K562 (cell line): ENCODE data around the gene RWDD1. TPM values are rescaled to one million over a fixed set of nuclear protein-coding genes. Genes with fewer than 3 reads are reported as not detected.

ENCODE experiments used
- ATAC-seq: fragments of 200-7000 bp; cut with Tn5 transposase; 3 replicates; pipeline ENCODE4 v1.9.1; 2020; ENCODE audit warnings: moderate library complexity
- BruUV-seq: library from RNA; stranded (reverse); fragments of 400-500 nt; replicated peaks from 2 replicates; lab custom pipeline; 2021; lab: Mats Ljungman, UMichigan
- CTCF ChIA-PET: fragments of 300-600 bp; formaldehyde crosslinking; extraction: SDS; loops from one replicate; lab custom pipeline; 2021; ENCODE audit warnings: low intra/inter-chr PET ratio; lab: Yijun Ruan, JAX
- POLR2A ChIA-PET: fragments of 300-600, 350-650 bp; sonication (Branson Sonifier 250); formaldehyde crosslinking; extraction: SDS; loops from one replicate; lab custom pipeline; 2021; ENCODE audit warnings: antibody characterized with exemption, inconsistent platforms; lab: Yijun Ruan, JAX
- DNase-seq, 4 experiments: peaks; one replicate each; pipeline versions ENCODE4 v3.0.0 to v3.0.0-alpha.2; 2011 to 2018; ENCODE audit warnings: low spot score in 3 of 4, mixed read lengths in 3 of 4; ENCODE audit errors: extremely low read depth in 1 of 4
- FAIRE-seq: peaks from 2 replicates; lab custom pipeline; 2011; peaks lifted over from hg19 to GRCh38; lab: Jason Lieb, UNC
- H2AFZ ChIP-seq: 2 replicates; pipeline ENCODE4 v1.6.0; 2011; ENCODE audit warnings: low read depth, low read length, control low read depth, inconsistent platforms
- H3K27ac ChIP-seq: fragments of 200-600 bp; 3 replicates; pipeline ENCODE4 v1.8.0; 2011; ENCODE audit warnings: low read depth, mild to moderate bottlenecking, control low read depth, inconsistent platforms, low read length, moderate library complexity, mixed read lengths; ENCODE audit errors: extremely low read depth
- H3K27me3 ChIP-seq, 2 experiments: fragments of 300-600 bp in 1 of 2; 2 replicates in 1 of 2; 3 replicates in 1 of 2; pipeline versions ENCODE4 v1.6.0 to v1.8.0; 2011; ENCODE audit warnings: inconsistent platforms in 2 of 2, low read length in 2 of 2, mild to moderate bottlenecking in 1 of 2, mixed read lengths in 1 of 2, moderate library complexity in 1 of 2; ENCODE audit not compliant: control insufficient read depth in 2 of 2, insufficient read depth in 2 of 2
- H3K36me3 ChIP-seq: fragments of 300-600 bp; 3 replicates; pipeline ENCODE4 v1.8.0; 2011; ENCODE audit warnings: mild to moderate bottlenecking, low read length, inconsistent platforms; ENCODE audit not compliant: control insufficient read depth, insufficient read depth
- H3K4me1 ChIP-seq, 2 experiments: fragments of 200-600 bp in 1 of 2; replicated peaks in 1 of 2; 2 replicates in 1 of 2; 3 replicates in 1 of 2; pipeline versions ENCODE4 v1.5.1 to v1.8.0; 2011; ENCODE audit warnings: inconsistent platforms in 2 of 2, low read length in 2 of 2, mild to moderate bottlenecking in 1 of 2, mixed read lengths in 1 of 2, moderate library complexity in 1 of 2; ENCODE audit not compliant: control insufficient read depth in 2 of 2, insufficient read depth in 2 of 2
- H3K4me2 ChIP-seq: 2 replicates; pipeline ENCODE4 v1.6.1; 2011; ENCODE audit warnings: low read length, control low read depth, inconsistent platforms, mixed read lengths; ENCODE audit not compliant: insufficient read depth
- H3K4me3 ChIP-seq: fragments of 200-600 bp; sonication (generic), shearing (Covaris generic); 2 replicates; pipeline ENCODE4 v1.5.1; 2016; ENCODE audit warnings: control low read depth, inconsistent platforms
- H3K79me2 ChIP-seq: fragments of 200-600 bp; 3 replicates; pipeline ENCODE4 v1.8.0; 2011; ENCODE audit warnings: low read length, inconsistent platforms; ENCODE audit not compliant: control insufficient read depth, insufficient read depth
- H3K9ac ChIP-seq, 2 experiments: 2 replicates each; pipeline versions ENCODE4 v1.6.0 to v1.6.1; 2011; ENCODE audit warnings: low read depth in 2 of 2, low read length in 2 of 2, control low read depth in 1 of 2, inconsistent platforms in 1 of 2, mild to moderate bottlenecking in 1 of 2, mixed read lengths in 1 of 2; ENCODE audit not compliant: insufficient read depth in 1 of 2
- H3K9me1 ChIP-seq: one replicate; pipeline ENCODE4 v1.6.0; 2011; ENCODE audit warnings: inconsistent platforms, mild to moderate bottlenecking, low read length, moderate library complexity; ENCODE audit not compliant: control insufficient read depth, insufficient read depth
- H3K9me3 ChIP-seq: replicated peaks from 2 replicates; pipeline ENCODE4 v1.5.1; 2011; ENCODE audit warnings: low read depth, low read length, inconsistent platforms; ENCODE audit not compliant: control insufficient read depth, insufficient read depth
- H4K20me1 ChIP-seq: replicated peaks from 2 replicates; pipeline ENCODE4 v1.6.1; 2011; ENCODE audit warnings: low read length, inconsistent platforms, mixed read lengths; ENCODE audit not compliant: control insufficient read depth, insufficient read depth
- ARID1B ChIP-seq: fragments of 450-650 bp; IDR thresholded peaks from 2 replicates; pipeline ENCODE4 v1.6.1; 2016; ENCODE audit warnings: antibody characterized with exemption, mild to moderate bottlenecking, inconsistent platforms
- CBFB ChIP-seq: sonication (generic); formaldehyde crosslinking; IDR thresholded peaks from 2 replicates; pipeline ENCODE4 v1.4.0; 2020; ENCODE audit warnings: mild to moderate bottlenecking, missing genetic modification reagents
- CHD4 ChIP-seq: fragments of 200-600 bp; sonication (generic); IDR thresholded peaks from 3 replicates; pipeline ENCODE4 v1.6.1; 2012; ENCODE audit warnings: low read depth, mild to moderate bottlenecking, mixed read lengths, low read length, inconsistent platforms; ENCODE audit not compliant: insufficient read depth, insufficient replicate concordance, poor library complexity, severe bottlenecking
- NFIC ChIP-seq: fragments of 450-650 bp; IDR thresholded peaks from 2 replicates; pipeline ENCODE4 v1.6.1; 2017; ENCODE audit warnings: mild to moderate bottlenecking, inconsistent platforms
- NR4A1 ChIP-seq, 2 experiments: fragments of 250-450 bp in 1 of 2; fragments of 450-650 bp in 1 of 2; sonication (Bioruptor Pico) in 1 of 2; IDR thresholded peaks; 2 replicates each; pipeline versions ENCODE4 v1.4.0 to v1.6.1; 2016 to 2020; ENCODE audit warnings: mild to moderate bottlenecking in 2 of 2, missing compliant biosample characterization in 1 of 2, missing genetic modification characterization in 1 of 2, moderate library complexity in 1 of 2
- SMAD1 ChIP-seq: fragments of 150-350 bp; IDR thresholded peaks from 2 replicates; pipeline ENCODE4 v1.6.1; 2014; ENCODE audit warnings: low read length, low read depth; ENCODE audit not compliant: partially characterized antibody
- SMARCB1 ChIP-seq: IDR thresholded peaks from 2 replicates; pipeline ENCODE4 v1.6.1; 2011; ENCODE audit warnings: improper control_type of control experiment, low read depth; ENCODE audit not compliant: insufficient read length
- TAF7 ChIP-seq: fragments of 450-650 bp; IDR thresholded peaks from 2 replicates; pipeline ENCODE4 v1.6.1; 2016; ENCODE audit warnings: missing genetic modification characterization, missing compliant biosample characterization
- TRIM25 ChIP-seq: fragments of 450-650 bp; IDR thresholded peaks from 2 replicates; pipeline ENCODE4 v1.7.0; 2016; ENCODE audit warnings: borderline replicate concordance
- TSHZ1 ChIP-seq: fragments of 250-450 bp; sonication (Bioruptor Pico); IDR thresholded peaks from 2 replicates; pipeline ENCODE4 v1.4.0; 2020; ENCODE audit warnings: mild to moderate bottlenecking, moderate library complexity
- ZNF57 ChIP-seq: fragments of 450-650 bp; formaldehyde crosslinking; IDR thresholded peaks from 2 replicates; pipeline ENCODE4 v1.4.0; 2020; ENCODE audit warnings: mild to moderate bottlenecking, moderate library complexity
- ZNF79 ChIP-seq: fragments of 250-450 bp; sonication (Bioruptor Pico); IDR thresholded peaks from 2 replicates; pipeline ENCODE4 v1.4.0; 2020; ENCODE audit warnings: low read depth, mild to moderate bottlenecking, moderate library complexity
- WGBS: fragments of 100-300 bp; shearing (Covaris generic); methylation state at CpG from one replicate; pipeline ENCODE4 v1.1.6; 2016; ENCODE audit warnings: low coverage, mixed read lengths; ENCODE audit not compliant: insufficient coverage; ENCODE audit errors: missing lambda C conversion rate; 5-methylcytosine and 5-hydroxymethylcytosine counted together
- in situ Hi-C: fragments of 300-500 bp; cut with MboI; formaldehyde crosslinking; loops from 4 replicates; pipeline ENCODE4 v1.15.0; 2018; ENCODE audit warnings: inconsistent platforms, mixed read lengths
- intact Hi-C: fragments of 100-400 bp; cut with micrococcal nuclease; formaldehyde crosslinking; loops from 2 replicates; pipeline ENCODE4 v1.14.2; 2022
- polyA plus RNA-seq, 8 experiments: library from polyadenylated mRNA; depleted of rRNA in 4 of 8; stranded (reverse) in 5 of 8; unstranded in 3 of 8; fragments of >200 nt; fragmentation: Nextera tagmentation in 2 of 8; fragmentation: Illumina TruSeq in 1 of 8; extraction: Ambion mirVana in 2 of 8; extraction: Trizol in 1 of 8; gene quantifications; 2 replicates each; pipeline versions ENCODE4 v1.2.1 to v1.2.3, GENCODE V29; 2011 to 2014; ENCODE audit warnings: inconsistent platforms in 1 of 8, missing spikeins in 1 of 8
- total RNA-seq, 7 experiments: library from RNA; depleted of rRNA in 6 of 7; stranded (reverse); fragments of >200 nt in 6 of 7; fragmentation: Illumina TruSeq in 2 of 7; extraction: Trizol in 2 of 7; gene quantifications; 2 replicates each; pipeline versions ENCODE4 v1.2.1 to v1.2.3, GENCODE V29; 2011 to 2021; ENCODE audit warnings: low replicate concordance in 1 of 7
- TF ChIP-seq, protein P1 (sequence below), 2 experiments: fragments of 450-650 bp in 1 of 2; sonication (generic) in 1 of 2; formaldehyde crosslinking; conservative IDR thresholded peaks; 2 replicates each; pipeline versions ENCODE4 v1.4.0 to v1.8.1; 2020 to 2022; ENCODE audit warnings: mild to moderate bottlenecking in 1 of 2, missing genetic modification reagents in 1 of 2

RWDD1 gene
- total and polyA plus RNA-seq, 9 of the 15 experiments (the other 6 are each of a cell fraction or from before 2014, with no cell fraction given) = 31.9 to 89.8 (median 48.7) TPM

DNA sequence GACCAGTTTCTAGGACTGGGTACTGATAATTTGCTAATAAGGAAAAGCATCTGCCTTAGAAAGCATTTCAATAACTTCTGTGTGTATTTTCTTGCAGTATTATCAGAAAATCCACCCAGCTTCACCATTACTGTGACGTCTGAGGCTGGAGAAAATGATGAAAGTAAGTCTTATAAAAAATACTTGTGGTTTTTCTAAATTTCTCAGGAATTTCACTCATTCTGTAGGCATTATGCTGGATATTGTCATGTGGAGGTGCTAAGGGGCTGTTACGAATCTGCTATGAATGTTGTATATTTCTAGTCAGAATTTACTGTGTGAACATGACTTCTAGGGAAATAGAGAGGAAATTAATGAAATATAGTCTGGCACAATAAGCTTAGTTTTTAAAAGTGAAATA lies 8.9 kb downstream of the RWDD1 start:
- ATAC-seq (no peak), FAIRE-seq (no peak), DNase-seq (no peak)
- Histone ChIP-seq H3K9me1 (no peaks in the 10 kb centered on the region), H3K4me3 (no peak overlapping the region), H3K4me1 (no peaks in the 10 kb centered on the region), H3K27ac (no peak overlapping the region), H3K36me3 (peaks cover 82% of the 10 kb centered on the region), H3K9me3 (no peaks in the 10 kb centered on the region), H2AFZ (no peak overlapping the region), H4K20me1 (no peaks in the 10 kb centered on the region), H3K4me2 (no peak overlapping the region), H3K9ac (no peak overlapping the region), H3K27me3 (no peaks in the 10 kb centered on the region), H3K79me2 (peaks cover 37% of the 10 kb centered on the region; the same call in 2 of the 3 replicates)
- no TSS peak for BruUV-seq
- intact Hi-C loops = no loop called here
- ChIA-PET CTCF (no interaction called here), POLR2A (interaction anchor here (1.4 kb wide), 1 partner anchor 9 kb away, joined by 4 read pairs; the partner anchor contains the start of gene RWDD1)
- in situ Hi-C loops = no loop called here
- TF ChIP-seq SMAD1 (no peak), ZNF57 (CRISPR knock-in tag) (no peak), TRIM25 (no peak), CHD4 (no peak), NR4A1 (CRISPR knock-in tag; IDR thresholded peaks at IDR 0.05) (no peak), NR4A1 (tag; IDR thresholded peaks at IDR 0.05) (no peak), ZNF79 (CRISPR knock-in tag) (no peak), SMARCB1 (no peak), CBFB (no peak), NFIC (no peak), ARID1B (no peak), TSHZ1 (CRISPR knock-in tag) (no peak), TAF7 (tag) (no peak)
- TF ChIP-seq, protein P1, sequence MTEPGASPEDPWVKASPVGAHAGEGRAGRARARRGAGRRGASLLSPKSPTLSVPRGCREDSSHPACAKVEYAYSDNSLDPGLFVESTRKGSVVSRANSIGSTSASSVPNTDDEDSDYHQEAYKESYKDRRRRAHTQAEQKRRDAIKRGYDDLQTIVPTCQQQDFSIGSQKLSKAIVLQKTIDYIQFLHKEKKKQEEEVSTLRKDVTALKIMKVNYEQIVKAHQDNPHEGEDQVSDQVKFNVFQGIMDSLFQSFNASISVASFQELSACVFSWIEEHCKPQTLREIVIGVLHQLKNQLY (CRISPR knock-in tag; conservative IDR thresholded peaks at IDR 0.05) = no peak
- 87% methylated on average over 2 of the region's 2 CpGs for WGBS
